ENCODE results near the gene ZNF554. TPM values are rescaled to one million over a fixed set of nuclear protein-coding genes. Genes with fewer than 3 reads are reported as not detected.

The ZNF554 gene
- total RNA-seq, 1 donor from 2014 or later = 11.0 TPM

DNA sequence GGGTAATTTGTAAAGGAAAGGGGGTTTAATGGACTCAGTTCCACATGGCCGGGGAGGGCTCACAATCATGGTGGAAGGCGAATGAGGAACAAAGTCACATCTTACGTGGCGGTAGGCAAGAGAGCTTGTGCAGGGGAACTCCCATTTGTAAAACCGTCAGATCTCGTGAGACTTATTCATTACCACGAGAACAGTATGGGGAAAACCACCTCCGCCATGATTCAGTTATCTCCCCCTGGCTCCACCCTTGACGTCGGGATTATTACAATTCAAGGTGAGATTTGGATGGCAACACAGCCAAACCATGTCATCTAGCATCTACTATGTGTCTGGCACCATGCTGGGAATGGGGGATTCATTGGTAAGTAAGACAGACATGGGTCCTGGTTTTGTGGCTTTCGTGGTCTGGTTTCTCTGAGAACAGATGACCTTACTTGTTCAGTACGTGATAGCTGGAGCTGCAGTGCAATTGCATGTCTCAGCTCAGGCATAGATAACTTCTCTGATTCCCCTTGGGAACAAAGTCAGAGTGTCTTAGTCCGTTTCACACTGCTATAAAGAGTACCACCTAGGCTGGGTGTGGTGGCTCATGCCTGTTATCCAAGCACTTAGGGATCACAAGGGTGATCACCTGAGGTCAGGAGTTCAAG lies 8.3 kb downstream of the ZNF554 start:
- peaks cover 56% of the 10 kb centered on the region for H3K9me3 Mint-ChIP-seq
- no peaks in the 10 kb centered on the region for H3K4me1 Mint-ChIP-seq

DNA sequence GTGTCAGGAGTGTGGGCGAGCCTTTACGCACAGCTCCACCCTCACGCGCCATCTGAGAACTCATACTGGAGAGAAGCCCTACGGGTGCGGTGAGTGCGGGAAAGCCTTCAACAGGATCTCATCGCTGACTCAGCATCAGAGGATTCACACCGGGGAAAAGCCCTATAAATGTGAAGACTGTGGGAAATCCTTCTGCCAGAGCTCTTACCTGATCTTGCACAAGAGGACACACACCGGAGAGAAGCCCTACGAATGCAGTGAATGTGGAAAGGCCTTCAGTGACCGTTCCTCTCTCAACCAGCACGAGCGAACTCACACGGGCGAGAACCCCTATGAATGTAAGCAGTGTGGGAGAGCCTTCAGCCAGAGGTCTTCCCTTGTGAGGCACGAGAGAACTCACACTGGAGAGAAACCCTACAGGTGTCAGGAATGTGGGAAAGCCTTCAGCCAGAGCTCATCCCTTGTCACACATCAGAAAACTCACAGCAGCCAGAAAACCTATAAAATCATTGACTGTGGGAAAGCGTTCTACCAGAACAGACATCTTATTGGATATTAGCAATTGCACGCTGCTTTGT lies 14.7 kb downstream of the ZNF554 start:
- H3K27ac Mint-ChIP-seq = no peak overlapping the region
- peaks cover 68% of the 10 kb centered on the region for H3K9me3 Mint-ChIP-seq
- H3K27ac ChIP-seq = no peak overlapping the region
- no peaks in the 10 kb centered on the region for H3K4me1 ChIP-seq
- no peaks in the 10 kb centered on the region for H3K4me1 Mint-ChIP-seq
- no peak for TF ChIP-seq CTCF (IDR thresholded peaks at IDR 0.05)
- peaks cover 32% of the 10 kb centered on the region for H3K9me3 ChIP-seq (ENCODE audit: low read depth)
- peaks cover 17% of the 10 kb centered on the region for H3K36me3 ChIP-seq
- H3K36me3 Mint-ChIP-seq = peaks cover 60% of the 10 kb centered on the region
- no peaks in the 10 kb centered on the region for H3K79me2 ChIP-seq (ENCODE audit: low read depth)
- peak overlapping the region; percentile 2 for H3K4me3 ChIP-seq
- H3K4me3 Mint-ChIP-seq = peak overlapping the region; percentile 30
- H3K27me3 ChIP-seq = no peaks in the 10 kb centered on the region
- H3F3A ChIP-seq (ENCODE audit: low read depth) = no peaks in the 10 kb centered on the region
- H3K9ac ChIP-seq = no peak overlapping the region
- no peaks in the 10 kb centered on the region for H4K20me1 ChIP-seq (ENCODE audit: low read depth)
- no peak overlapping the region for H3K4me2 ChIP-seq
- DNase-seq (ENCODE audit: low spot score) = no peak
- H2AFZ ChIP-seq (replicated peaks) = no peak overlapping the region
- H3K27me3 Mint-ChIP-seq (ENCODE audit: insufficient read depth, low read depth) = peaks cover 24% of the 10 kb centered on the region

More for the DNA sequence above, 8.3 kb downstream of the ZNF554 start:
- H3K9ac ChIP-seq = no peak overlapping the region
- H3K79me2 ChIP-seq (ENCODE audit: low read depth) = no peaks in the 10 kb centered on the region
- H3K4me3 ChIP-seq = no peak overlapping the region
- H2AFZ ChIP-seq (replicated peaks) = no peak overlapping the region
- peaks cover 8% of the 10 kb centered on the region for H3K36me3 ChIP-seq
- TF ChIP-seq EZH2 (IDR thresholded peaks at IDR 0.05) (no peak), EZH2phosphoT487 (IDR thresholded peaks at IDR 0.05) (no peak), CTCF (IDR thresholded peaks at IDR 0.05) (no peak)
- Mint-ChIP-seq H3K27me3 (ENCODE audit: insufficient read depth, low read depth) (peaks cover 6% of the 10 kb centered on the region), H3K36me3 (peaks cover 64% of the 10 kb centered on the region), H3K4me3 (peak overlapping the region; percentile 25), H3K27ac (no peak overlapping the region)
- H3K4me1 ChIP-seq = no peaks in the 10 kb centered on the region
- H3K4me2 ChIP-seq = no peak overlapping the region
- H4K20me1 ChIP-seq (ENCODE audit: low read depth) = no peaks in the 10 kb centered on the region
- DNase-seq (ENCODE audit: low spot score) = no peak
- H3K9me3 ChIP-seq (ENCODE audit: low read depth) = peaks cover 10% of the 10 kb centered on the region
- no peaks in the 10 kb centered on the region for H3F3A ChIP-seq (ENCODE audit: low read depth)
- no peak overlapping the region for H3K27ac ChIP-seq
- no peaks in the 10 kb centered on the region for H3K27me3 ChIP-seq

GRCh38 chr19:2837430-2837829 lies 17.8 kb downstream of the ZNF554 start:
- no peak overlapping the region for H2AFZ ChIP-seq (replicated peaks)
- H3K4me3 ChIP-seq = no peak overlapping the region
- no peak for DNase-seq (ENCODE audit: low spot score)
- H3K9me3 ChIP-seq (ENCODE audit: low read depth) = peaks cover 25% of the 10 kb centered on the region
- H3K4me1 ChIP-seq = no peaks in the 10 kb centered on the region
- H3K9ac ChIP-seq = no peak overlapping the region
- H3K79me2 ChIP-seq (ENCODE audit: low read depth) = peaks cover 8% of the 10 kb centered on the region
- Mint-ChIP-seq H3K4me1 (peaks cover 4% of the 10 kb centered on the region), H3K27ac (no peak overlapping the region), H3K9me3 (peaks cover 60% of the 10 kb centered on the region), H3K27me3 (ENCODE audit: insufficient read depth, low read depth) (peaks cover 33% of the 10 kb centered on the region), H3K4me3 (no peak overlapping the region), H3K36me3 (peaks cover 47% of the 10 kb centered on the region)
- H4K20me1 ChIP-seq (ENCODE audit: low read depth) = peaks cover 3% of the 10 kb centered on the region
- peaks cover 14% of the 10 kb centered on the region for H3K36me3 ChIP-seq
- H3F3A ChIP-seq (ENCODE audit: low read depth) = peaks cover 8% of the 10 kb centered on the region
- no peak overlapping the region for H3K4me2 ChIP-seq
- no peaks in the 10 kb centered on the region for H3K27me3 ChIP-seq
- H3K27ac ChIP-seq = no peak overlapping the region
- TF ChIP-seq EZH2phosphoT487 (IDR thresholded peaks at IDR 0.05) (no peak), CTCF (IDR thresholded peaks at IDR 0.05) (no peak), EZH2 (IDR thresholded peaks at IDR 0.05) (no peak)

All from neural progenitor cell (in vitro differentiated cells).